Activated T-helper 17 cell treated with anti-CD3 and anti-CD28 coated beads, Interleukin-2, amount 50 U/mL, for 72 hours (primary cell): ENCODE measurements around the gene MSH4. TPM values are rescaled to one million over a fixed set of nuclear protein-coding genes. Genes with fewer than 3 reads are reported as not detected.
"Not testable (repeated sequence)": the region's sequence is repeated elsewhere in the genome, so short reads cannot be mapped to it uniquely, and the experiment has no call there.

Source experiments
- ATAC-seq: fragments of 150-1000 bp; cut with Tn5 transposase; replicated peaks from 2 replicates; pipeline ENCODE4 v1.10.0; 2021; ENCODE audit warnings: mild to moderate bottlenecking, moderate library complexity
- H3K27ac Mint-ChIP-seq: one replicate; pipeline ENCODE4 v1.8.0; 2022; ENCODE audit warnings: mixed read lengths
- H3K27me3 Mint-ChIP-seq: one replicate; pipeline ENCODE4 v1.8.0; 2022; ENCODE audit warnings: mixed read lengths
- H3K36me3 Mint-ChIP-seq: one replicate; pipeline ENCODE4 v1.8.0; 2022; ENCODE audit warnings: low read depth, mild to moderate bottlenecking, mixed read lengths
- H3K4me1 Mint-ChIP-seq: one replicate; pipeline ENCODE4 v1.8.0; 2022; ENCODE audit warnings: mixed read lengths
- H3K4me3 Mint-ChIP-seq: one replicate; pipeline ENCODE4 v1.8.0; 2022; ENCODE audit warnings: mild to moderate bottlenecking, mixed read lengths
- H3K9me3 Mint-ChIP-seq: one replicate; pipeline ENCODE4 v1.8.0; 2022; ENCODE audit warnings: mixed read lengths
- total RNA-seq, 2 donors: library from RNA; stranded (reverse); gene quantifications; one replicate each; pipeline ENCODE4 v1.2.3, GENCODE V29; 2022

The MSH4 gene
- under 1 TPM; 0.32 to 0.95 TPM for total RNA-seq

DNA sequence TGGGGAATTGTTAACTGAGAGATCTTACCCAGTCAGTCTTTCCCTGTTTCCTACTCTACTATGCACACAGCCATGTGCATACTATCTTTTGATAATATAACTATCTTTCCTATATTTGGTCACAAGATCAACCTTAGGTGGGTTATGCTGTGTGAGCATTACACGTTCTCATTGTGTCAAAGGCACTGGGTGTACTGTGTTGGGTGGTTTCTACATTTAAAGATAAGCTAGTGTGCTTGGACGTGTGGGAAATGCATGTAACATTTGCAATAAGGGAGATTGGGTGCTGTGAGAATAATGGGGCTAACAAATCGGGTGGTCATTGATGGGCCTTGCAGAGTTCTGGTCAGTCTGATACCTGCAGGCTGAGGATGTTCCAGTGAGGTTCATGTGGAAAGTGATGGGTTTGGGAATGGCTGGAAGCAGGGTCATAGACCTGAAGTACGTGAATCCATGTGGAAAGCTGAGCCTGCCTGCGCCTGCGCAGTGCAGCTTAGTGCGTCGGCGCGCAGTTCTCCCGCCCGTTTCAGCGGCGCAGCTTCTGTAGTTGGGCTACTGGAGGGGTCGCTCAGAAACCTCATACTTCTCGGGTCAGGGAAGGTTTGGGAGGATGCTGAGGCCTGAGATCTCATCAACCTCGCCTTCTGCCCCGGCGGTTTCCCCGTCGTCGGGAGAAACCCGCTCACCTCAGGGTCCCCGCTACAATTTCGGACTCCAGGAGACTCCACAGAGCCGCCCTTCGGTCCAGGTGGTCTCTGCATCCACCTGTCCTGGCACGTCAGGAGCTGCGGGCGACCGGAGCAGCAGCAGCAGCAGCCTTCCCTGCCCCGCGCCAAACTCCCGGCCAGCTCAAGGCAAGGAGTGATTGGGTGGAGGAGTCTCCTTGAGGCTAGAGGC is at the start of gene MSH4:
TSS of gene MSH4 (plus strand) at position 507 of the 897 bp plus-strand sequence. CDS start at position 611, 104 bp downstream.
- Mint-ChIP-seq H3K9me3 (no peaks in the 10 kb centered on the region), H3K4me3 (no peak within 1 kb of the TSS), H3K36me3 (peaks cover 77% of the 10 kb centered on the region), H3K27me3 (no peaks in the 10 kb centered on the region), H3K27ac (no peak within 1 kb of the TSS), H3K4me1 (peaks cover 13% of the 10 kb centered on the region)
- ATAC-seq = no peak

DNA sequence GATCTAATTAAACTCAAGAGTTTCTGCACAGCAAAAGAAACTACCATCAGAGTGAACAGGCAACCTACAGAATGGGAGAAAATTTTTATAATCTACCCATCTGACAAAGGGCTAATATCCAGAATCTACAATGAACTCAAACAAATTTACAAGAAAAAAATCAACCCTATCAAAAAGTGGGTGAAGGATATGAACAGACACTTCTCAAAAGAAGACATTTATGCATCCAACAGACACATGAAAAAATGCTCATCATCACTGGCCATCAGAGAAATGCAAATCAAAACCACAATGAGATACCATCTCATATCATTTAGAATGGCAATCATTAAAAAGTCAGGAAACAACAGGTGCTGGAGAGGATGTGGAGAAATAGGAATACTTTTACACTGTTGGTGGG is 39.5 kb upstream of the MSH4 start:
- H3K36me3 Mint-ChIP-seq = peaks cover 63% of the 10 kb centered on the region
- not testable (repeated sequence) for H3K27me3 Mint-ChIP-seq, H3K4me3 Mint-ChIP-seq, ATAC-seq, H3K4me1 Mint-ChIP-seq, H3K27ac Mint-ChIP-seq, H3K9me3 Mint-ChIP-seq

DNA sequence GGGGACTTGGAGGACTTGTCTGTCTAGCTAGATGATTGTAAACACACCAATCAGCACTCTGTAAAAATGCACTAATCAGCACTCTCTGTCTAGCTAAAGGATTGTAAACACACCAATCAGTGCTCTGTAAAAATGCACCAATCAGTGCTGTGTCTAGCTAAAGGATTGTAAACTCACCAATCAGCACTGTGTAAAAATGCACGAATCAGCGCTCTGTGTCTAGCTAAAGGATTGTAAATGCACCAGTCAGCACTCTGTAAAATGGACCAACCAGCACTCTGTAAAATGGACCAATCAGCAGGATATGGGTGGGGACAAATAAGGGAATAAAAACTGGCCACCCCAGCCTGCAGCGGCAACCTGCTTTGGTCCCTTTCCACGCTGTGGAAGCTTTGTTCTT is 38.1 kb upstream of the MSH4 start:
- peaks cover 50% of the 10 kb centered on the region for H3K36me3 Mint-ChIP-seq
- H3K27ac Mint-ChIP-seq, H3K4me3 Mint-ChIP-seq, H3K4me1 Mint-ChIP-seq, H3K27me3 Mint-ChIP-seq, H3K9me3 Mint-ChIP-seq, ATAC-seq: not testable (repeated sequence)

DNA sequence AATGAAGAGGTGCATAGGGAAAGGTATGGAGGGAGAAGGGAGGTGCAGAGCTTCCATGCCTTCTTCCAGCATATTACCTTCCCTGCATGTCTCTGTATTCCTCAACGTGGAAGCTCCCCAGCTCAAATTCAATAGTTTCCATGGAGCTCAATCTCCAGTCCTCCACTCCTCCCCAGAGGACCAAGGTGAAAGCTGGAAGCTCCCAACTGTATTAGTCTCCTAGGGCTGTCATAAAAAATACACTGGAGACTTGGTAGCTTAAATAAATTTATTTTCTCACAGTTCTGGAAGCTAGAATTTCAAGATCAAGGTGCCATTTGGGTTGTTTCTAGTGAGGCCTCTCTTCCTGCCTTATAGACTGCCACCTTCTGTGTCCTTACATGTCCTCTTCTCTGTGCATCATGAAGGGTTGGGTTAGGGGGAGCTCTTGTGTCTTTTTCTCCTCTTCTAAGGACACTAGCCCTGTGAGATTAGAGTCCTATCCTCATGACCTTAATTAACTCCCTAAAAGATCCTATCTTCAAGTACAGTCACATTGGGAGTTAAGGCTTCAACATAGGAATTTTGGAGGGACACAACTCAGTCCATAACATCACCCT is 32.5 kb upstream of the MSH4 start:
- H3K4me3 Mint-ChIP-seq = no peak overlapping the region
- peaks cover 15% of the 10 kb centered on the region for H3K36me3 Mint-ChIP-seq
- ATAC-seq = no peak
- H3K27ac Mint-ChIP-seq = no peak overlapping the region
- H3K27me3 Mint-ChIP-seq = no peaks in the 10 kb centered on the region
- no peaks in the 10 kb centered on the region for H3K9me3 Mint-ChIP-seq
- peaks cover 3% of the 10 kb centered on the region for H3K4me1 Mint-ChIP-seq

DNA sequence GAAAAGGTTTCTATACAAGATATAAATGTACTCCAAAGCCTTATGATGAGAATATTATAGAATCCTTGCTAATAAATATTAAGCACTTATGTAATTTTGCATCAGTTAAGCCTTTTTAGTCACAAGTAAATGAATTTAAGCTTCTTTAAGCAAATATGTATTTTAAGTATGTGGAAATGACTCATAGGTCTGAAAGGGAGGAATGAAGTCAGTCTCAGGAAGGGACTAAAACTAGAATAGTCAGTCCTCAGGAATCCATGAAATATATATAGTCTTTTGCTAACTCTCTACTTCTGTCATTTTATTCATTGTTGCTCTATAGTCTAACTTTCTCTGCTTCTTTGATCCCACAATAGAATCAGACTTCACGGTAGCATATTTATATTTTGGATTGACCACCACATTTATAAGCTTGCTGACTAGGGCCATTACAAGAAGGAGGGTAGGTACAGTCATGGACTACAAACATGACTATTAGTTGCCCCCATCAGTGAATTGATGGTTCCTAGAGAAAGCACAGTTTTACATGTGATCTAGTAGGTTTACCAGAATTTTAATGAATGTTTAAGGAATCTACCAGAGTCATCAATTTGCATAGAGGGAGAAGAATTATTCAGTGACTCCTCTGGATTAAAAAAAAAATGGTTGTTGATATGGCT is 30.9 kb upstream of the MSH4 start:
- Mint-ChIP-seq H3K4me3 (no peak overlapping the region), H3K36me3 (peaks cover 11% of the 10 kb centered on the region), H3K9me3 (no peaks in the 10 kb centered on the region), H3K27me3 (no peaks in the 10 kb centered on the region), H3K27ac (no peak overlapping the region), H3K4me1 (peaks cover 3% of the 10 kb centered on the region)
- ATAC-seq = peak; percentile 40

DNA sequence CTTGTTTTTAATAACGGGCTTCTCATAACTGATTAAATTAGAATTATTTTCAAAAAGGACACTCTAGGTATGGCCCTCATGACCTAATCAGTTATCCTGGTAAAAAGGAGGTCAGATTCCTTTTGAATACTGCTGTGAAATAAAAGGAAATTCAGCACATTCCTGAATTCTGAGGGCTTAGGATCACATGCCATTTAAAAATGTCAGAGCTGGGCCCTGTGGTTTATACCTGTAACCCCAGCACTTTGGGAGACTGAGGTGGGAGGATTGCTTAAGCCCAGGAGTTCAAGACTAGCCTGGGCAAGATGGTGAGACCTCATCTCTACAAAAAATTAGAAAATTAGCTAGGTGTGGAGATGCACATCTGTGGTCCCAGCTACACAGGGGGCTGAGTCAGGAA is 28.7 kb upstream of the MSH4 start:
- ATAC-seq = no peak
- Mint-ChIP-seq H3K27me3 (no peaks in the 10 kb centered on the region), H3K9me3 (no peaks in the 10 kb centered on the region), H3K4me3 (no peak overlapping the region), H3K4me1 (peaks cover 3% of the 10 kb centered on the region), H3K36me3 (no peaks in the 10 kb centered on the region), H3K27ac (no peak overlapping the region)

DNA sequence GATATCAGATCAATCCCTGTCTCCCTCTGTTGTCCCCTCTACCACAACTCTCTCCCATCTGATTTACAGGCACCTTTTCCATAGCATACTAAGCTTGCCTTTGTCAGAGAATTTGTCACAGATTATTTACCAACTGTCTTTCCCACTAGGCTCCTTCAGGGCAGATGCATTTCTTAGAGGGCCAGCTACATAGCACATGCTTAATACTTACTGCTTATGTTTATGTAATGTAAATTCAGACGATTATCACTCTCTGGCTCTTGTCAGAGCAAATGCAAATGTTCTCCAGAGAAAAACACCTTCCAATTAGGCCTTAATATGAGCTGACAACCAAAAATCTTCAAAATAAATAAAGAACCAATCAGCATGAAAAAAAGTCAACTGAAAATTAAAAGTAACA is 25.9 kb upstream of the MSH4 start:
- Mint-ChIP-seq H3K4me1 (peaks cover 3% of the 10 kb centered on the region), H3K4me3 (no peak overlapping the region), H3K27me3 (no peaks in the 10 kb centered on the region), H3K9me3 (no peaks in the 10 kb centered on the region), H3K36me3 (no peaks in the 10 kb centered on the region), H3K27ac (no peak overlapping the region)
- ATAC-seq = no peak

DNA sequence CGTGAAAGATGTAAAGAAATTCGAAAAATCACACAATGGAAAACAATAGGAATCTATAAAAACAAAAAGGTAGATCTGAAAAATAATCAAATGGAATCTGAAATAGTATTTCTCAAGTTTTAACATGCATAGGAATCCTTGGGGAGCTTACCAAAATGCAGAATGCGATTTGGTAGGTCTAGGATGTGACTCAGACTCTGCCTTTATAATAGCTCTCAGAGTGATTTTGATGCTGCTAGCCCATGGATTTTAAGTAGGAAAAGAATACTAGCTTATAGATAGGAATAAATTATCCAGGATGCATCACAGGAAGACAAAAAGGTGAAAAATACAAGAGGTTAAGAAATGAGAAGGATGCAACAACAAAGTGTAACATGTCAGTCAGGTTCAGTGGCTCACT is 24.7 kb upstream of the MSH4 start:
- Mint-ChIP-seq H3K36me3 (no peaks in the 10 kb centered on the region), H3K9me3 (no peaks in the 10 kb centered on the region), H3K4me1 (no peaks in the 10 kb centered on the region), H3K27me3 (no peaks in the 10 kb centered on the region), H3K4me3 (no peak overlapping the region), H3K27ac (no peak overlapping the region)
- ATAC-seq = no peak

DNA sequence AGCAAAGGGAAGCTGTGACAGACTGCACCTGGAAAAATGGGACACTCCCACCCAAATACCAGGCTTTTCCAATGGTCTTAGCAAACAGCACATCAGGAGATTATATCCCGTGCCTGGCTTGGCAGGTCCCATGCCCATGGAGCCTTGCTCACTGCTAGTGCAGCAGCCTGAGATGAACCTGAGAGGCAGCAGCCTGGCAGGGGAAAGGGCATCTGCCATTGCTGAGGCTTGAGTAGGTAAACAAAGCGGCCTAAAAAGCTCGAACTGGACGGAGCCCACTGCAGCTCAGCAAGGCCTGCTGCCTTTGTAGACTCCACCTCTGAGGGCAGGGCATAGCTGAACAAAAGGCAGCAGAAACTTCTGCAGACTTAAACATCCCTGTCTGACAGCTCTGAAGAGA is 18.9 kb upstream of the MSH4 start:
- not testable (repeated sequence) for H3K27ac Mint-ChIP-seq, ATAC-seq

DNA sequence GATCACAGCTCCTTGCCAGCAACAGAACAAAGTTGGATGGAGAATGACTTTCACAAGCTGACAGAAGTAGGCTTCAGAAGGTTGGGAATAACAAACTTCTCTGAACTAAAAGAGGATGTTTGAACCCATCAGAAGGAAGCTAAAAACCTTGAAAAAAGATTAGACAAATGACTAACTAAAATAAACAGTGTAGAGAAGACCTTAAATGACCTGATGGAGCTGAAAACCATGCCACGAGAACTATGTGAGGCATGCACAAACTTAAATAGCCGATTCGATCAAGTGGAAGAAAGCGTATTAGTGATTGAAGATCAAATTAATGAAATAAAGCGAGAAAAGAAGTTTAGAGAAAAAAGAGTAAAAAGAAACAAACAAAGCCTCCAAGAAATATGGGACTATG is 18.0 kb upstream of the MSH4 start:
- ATAC-seq, H3K4me3 Mint-ChIP-seq, H3K27ac Mint-ChIP-seq, H3K36me3 Mint-ChIP-seq, H3K4me1 Mint-ChIP-seq, H3K9me3 Mint-ChIP-seq: not testable (repeated sequence)
- peaks cover 10% of the 10 kb centered on the region for H3K27me3 Mint-ChIP-seq

More for the DNA sequence above, 18.9 kb upstream of the MSH4 start:
- not testable (repeated sequence) for H3K9me3 Mint-ChIP-seq, H3K4me3 Mint-ChIP-seq, H3K36me3 Mint-ChIP-seq, H3K4me1 Mint-ChIP-seq
- H3K27me3 Mint-ChIP-seq = peaks cover 10% of the 10 kb centered on the region

DNA sequence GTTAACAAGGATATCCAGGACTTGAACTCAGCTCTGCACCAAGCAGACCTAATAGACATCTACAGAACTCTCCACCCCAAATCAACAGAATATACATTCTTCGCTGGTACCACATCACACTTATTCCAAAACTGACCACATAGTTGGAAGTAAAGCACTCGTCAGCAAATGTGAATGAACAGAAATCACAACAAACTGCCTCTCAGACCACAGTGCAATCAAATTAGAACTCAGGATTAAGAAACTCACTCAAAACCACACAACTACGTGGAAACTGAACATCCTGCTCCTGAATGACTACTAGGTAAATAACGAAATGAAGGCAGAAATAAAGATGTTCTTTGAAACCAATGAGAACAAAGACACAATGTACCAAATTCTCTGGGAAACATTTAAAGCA is 16.5 kb upstream of the MSH4 start:
- ATAC-seq, H3K9me3 Mint-ChIP-seq, H3K27ac Mint-ChIP-seq, H3K4me3 Mint-ChIP-seq, H3K4me1 Mint-ChIP-seq, H3K36me3 Mint-ChIP-seq: not testable (repeated sequence)
- H3K27me3 Mint-ChIP-seq = peaks cover 10% of the 10 kb centered on the region

DNA sequence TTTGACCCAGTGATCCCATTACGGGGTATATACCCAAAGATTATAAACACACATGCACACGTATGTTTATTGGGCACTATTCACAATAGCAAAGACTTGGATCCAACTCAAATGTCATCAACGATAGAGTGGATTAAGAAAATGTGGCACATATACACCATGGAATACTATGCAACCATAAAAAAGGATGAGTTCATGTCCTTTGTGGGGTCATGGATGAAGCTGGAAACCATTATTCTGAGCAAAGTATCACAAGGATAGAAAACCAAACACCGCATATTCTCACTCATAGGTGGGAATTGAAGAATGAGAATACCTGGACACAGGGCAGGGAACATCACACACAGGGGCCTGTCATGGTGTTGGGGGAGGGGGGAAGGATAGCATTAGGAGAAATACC is 12.8 kb upstream of the MSH4 start:
- H3K27me3 Mint-ChIP-seq, H3K4me1 Mint-ChIP-seq, ATAC-seq, H3K9me3 Mint-ChIP-seq, H3K27ac Mint-ChIP-seq: not testable (repeated sequence)
- Mint-ChIP-seq H3K36me3 (peaks cover 31% of the 10 kb centered on the region), H3K4me3 (peak overlapping the region; percentile 11)

DNA sequence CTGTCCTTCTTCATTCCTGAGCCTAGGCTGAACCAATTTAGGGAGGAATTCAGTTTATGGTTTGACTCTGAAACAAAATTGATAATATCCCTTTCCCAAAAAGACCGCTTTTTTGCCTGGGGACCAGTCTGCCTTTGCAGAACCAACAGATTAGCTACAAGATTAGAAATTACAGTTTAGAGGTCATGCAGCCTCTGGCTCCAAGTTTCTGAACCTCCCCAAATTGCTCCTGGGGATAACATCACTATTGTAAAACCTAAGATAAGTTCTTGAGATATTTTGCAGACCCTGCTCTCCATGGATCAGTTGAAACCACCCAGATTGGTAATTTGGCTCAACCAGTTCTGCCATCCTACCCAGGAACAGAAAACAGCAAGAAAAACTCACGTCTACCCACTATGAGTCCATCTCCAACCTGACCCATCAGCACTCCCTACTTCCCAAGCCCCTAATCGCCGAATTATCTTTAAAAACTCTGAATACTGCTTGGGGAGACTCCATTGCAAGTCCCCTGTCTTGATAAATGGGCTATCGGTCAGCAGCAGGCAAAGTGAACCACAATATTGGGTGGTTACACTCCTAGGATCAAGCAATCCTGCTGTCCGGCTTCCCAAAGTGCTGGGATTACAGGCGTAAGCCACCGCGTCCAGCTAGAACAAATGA is 11.2 kb upstream of the MSH4 start:
- H3K27me3 Mint-ChIP-seq = peaks cover 2% of the 10 kb centered on the region
- peak overlapping the region; percentile 97 for H3K27ac Mint-ChIP-seq
- H3K4me1 Mint-ChIP-seq = peaks cover 19% of the 10 kb centered on the region
- H3K36me3 Mint-ChIP-seq = peaks cover 46% of the 10 kb centered on the region
- peak overlapping the region; percentile 99 for H3K4me3 Mint-ChIP-seq
- peak; percentile 12 for ATAC-seq
- peaks cover 2% of the 10 kb centered on the region for H3K9me3 Mint-ChIP-seq

DNA sequence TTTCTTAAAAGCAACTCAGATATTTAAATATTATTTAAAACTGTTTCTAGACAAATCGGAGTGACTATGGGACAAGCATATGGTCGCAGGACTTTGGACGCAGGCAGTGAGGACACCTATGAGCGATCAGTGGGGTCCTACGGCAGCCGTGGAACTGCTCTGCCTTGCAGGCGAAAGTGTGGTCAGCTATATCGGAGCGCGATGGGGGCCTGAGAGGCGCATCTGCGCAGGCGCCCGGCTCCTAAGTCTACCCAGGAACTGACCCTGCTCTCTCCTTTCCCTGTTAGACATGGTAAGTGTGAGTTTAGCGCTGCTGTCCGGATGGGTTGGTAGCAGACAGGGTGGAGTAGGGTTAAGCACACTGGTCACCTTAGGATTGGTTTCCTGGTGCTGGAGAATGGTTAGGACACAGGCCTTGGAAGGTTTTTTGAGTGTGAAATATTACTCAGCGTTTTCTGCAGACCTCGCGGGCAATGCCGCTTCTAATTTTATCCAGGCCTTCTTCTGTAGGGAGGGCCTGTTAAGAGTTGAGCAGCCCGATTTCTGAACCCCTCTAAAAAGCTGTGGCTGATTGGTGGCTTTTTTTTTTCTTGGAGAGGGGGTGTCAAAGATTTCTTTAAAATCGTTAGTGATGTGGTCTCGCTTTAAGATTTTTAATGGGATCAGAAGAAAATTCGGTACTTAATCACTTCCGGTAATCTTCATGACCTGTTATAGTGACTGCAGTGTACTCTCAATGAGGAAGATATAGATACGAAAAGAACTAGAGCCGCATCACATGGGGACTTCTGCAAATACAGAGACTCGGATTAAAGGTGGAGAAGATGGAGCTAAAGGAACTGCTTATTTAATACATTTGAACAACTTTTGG is 10.5 kb upstream of the MSH4 start, which contains the start of gene RABGGTB:
TSS of gene RABGGTB (plus strand) at position 274 of the 871 bp plus-strand sequence. CDS start at position 290, 16 bp downstream.
- no peaks in the 10 kb centered on the region for H3K9me3 Mint-ChIP-seq
- peak within 1 kb of the TSS; percentile 97 for H3K27ac Mint-ChIP-seq
- peak; percentile 93 for ATAC-seq
- H3K4me3 Mint-ChIP-seq = peak within 1 kb of the TSS; percentile 99
- H3K27me3 Mint-ChIP-seq = no peaks in the 10 kb centered on the region
- peaks cover 24% of the 10 kb centered on the region for H3K4me1 Mint-ChIP-seq
- peaks cover 54% of the 10 kb centered on the region for H3K36me3 Mint-ChIP-seq
